IPS DF 4.7 (cell line): Measurements from ENCODE around the gene OR2A7.
"Not testable (repeated sequence)": the region's sequence is repeated elsewhere in the genome, so short reads cannot be mapped to it uniquely, and the experiment has no call there.

Experiments used
- DNase-seq: peaks from one replicate; pipeline ENCODE4 v3.0.0-alpha.2; 2013; ENCODE audit warnings: low spot score; ENCODE audit errors: extremely low read depth

The OR2A7 gene

GRCh38 chr7:144264692-144265091 lies at the start of gene OR2A7:
Gene OR2A7, minus strand, starts transcription at chr7:144264792. Its CDS starts 5,164 bp downstream, at chr7:144259628.
- not testable (repeated sequence) for DNase-seq

- DNase-seq = not testable (repeated sequence)
Observed at GRCh38 chr7:144311872-144312469, 47.4 kb upstream of the OR2A7 start, which contains the start of gene OR2A1. Gene OR2A1, plus strand, starts transcription at chr7:144312419. Its CDS starts 5,706 bp downstream, at chr7:144318125.

GRCh38 chr7:144311218-144311617 lies 46.6 kb upstream of the OR2A7 start:
- not testable (repeated sequence) for DNase-seq

GRCh38 chr7:144309702-144310101 lies 45.1 kb upstream of the OR2A7 start:
- DNase-seq = not testable (repeated sequence)

- DNase-seq = not testable (repeated sequence)
Observed at GRCh38 chr7:144305156-144305555, 40.6 kb upstream of the OR2A7 start.

- not testable (repeated sequence) for DNase-seq
Observed at GRCh38 chr7:144303607-144304006, 39.0 kb upstream of the OR2A7 start.

- not testable (repeated sequence) for DNase-seq
Observed at GRCh38 chr7:144302578-144303303, 38.1 kb upstream of the OR2A7 start.

- DNase-seq = not testable (repeated sequence)
Observed at GRCh38 chr7:144293794-144294499, 29.4 kb upstream of the OR2A7 start.

- DNase-seq = not testable (repeated sequence)
Observed at GRCh38 chr7:144292384-144293161, 28.0 kb upstream of the OR2A7 start.

GRCh38 chr7:144291607-144292006 lies 27.0 kb upstream of the OR2A7 start:
- not testable (repeated sequence) for DNase-seq

- DNase-seq = not testable (repeated sequence)
Observed at GRCh38 chr7:144287171-144287784, 22.7 kb upstream of the OR2A7 start.

- not testable (repeated sequence) for DNase-seq
Observed at GRCh38 chr7:144283716-144284115, 19.1 kb upstream of the OR2A7 start.

GRCh38 chr7:144282490-144282889 lies 17.9 kb upstream of the OR2A7 start:
- DNase-seq = not testable (repeated sequence)

- DNase-seq = not testable (repeated sequence)
Observed at GRCh38 chr7:144281981-144282380, 17.4 kb upstream of the OR2A7 start.

GRCh38 chr7:144280010-144280409 lies 15.4 kb upstream of the OR2A7 start:
- not testable (repeated sequence) for DNase-seq

- not testable (repeated sequence) for DNase-seq
Observed at GRCh38 chr7:144275281-144275680, 10.7 kb upstream of the OR2A7 start.

GRCh38 chr7:144269188-144269587 lies 4.6 kb upstream of the OR2A7 start, which contains the start of gene CTAGE8:
Gene CTAGE8, minus strand, starts transcription at chr7:144269288. Its CDS starts 38 bp downstream, at chr7:144269250.
- not testable (repeated sequence) for DNase-seq

- not testable (repeated sequence) for DNase-seq
Observed at GRCh38 chr7:144262128-144262527, 2.5 kb downstream of the OR2A7 start.

GRCh38 chr7:144259067-144259466 lies 5.5 kb downstream of the OR2A7 start:
- not testable (repeated sequence) for DNase-seq

- no peak for DNase-seq
Observed at GRCh38 chr7:144256112-144256511, 8.5 kb downstream of the OR2A7 start.
